H1 (cell line): ENCODE measurements around the gene MAP2K5. TPM values are rescaled to one million over a fixed set of nuclear protein-coding genes. Genes with fewer than 3 reads are reported as not detected.

Source experiments
- ASH2L ChIP-seq: fragments of 200-600, 300-600 bp; sonication (generic); IDR thresholded peaks from one replicate; pipeline ENCODE4 v1.7.1; 2017; ENCODE audit warnings: low read length
- CHD2 ChIP-seq: IDR thresholded peaks from 2 replicates; pipeline ENCODE4 v1.6.1; 2012; ENCODE audit warnings: low read length, improper control_type of control experiment
- CHD7 ChIP-seq: fragments of 300-600 bp; sonication (generic); IDR thresholded peaks from 2 replicates; pipeline ENCODE4 v1.7.1; 2012; ENCODE audit warnings: low read length, moderate library complexity, mild to moderate bottlenecking, inconsistent platforms; ENCODE audit not compliant: insufficient replicate concordance
- CREB1 ChIP-seq: IDR thresholded peaks from 2 replicates; pipeline ENCODE4 v1.6.1; 2012; ENCODE audit warnings: inconsistent platforms
- GABPA ChIP-seq: IDR thresholded peaks from 2 replicates; pipeline ENCODE4 v1.6.1; 2011; ENCODE audit warnings: mild to moderate bottlenecking, low read length, moderate library complexity, borderline replicate concordance; ENCODE audit not compliant: insufficient read depth
- JUN ChIP-seq: IDR thresholded peaks from 2 replicates; pipeline ENCODE4 v1.6.1; 2011; ENCODE audit warnings: low read depth, mild to moderate bottlenecking, improper control_type of control experiment, low read length
- KDM5A ChIP-seq: fragments of 200-600 bp; IDR thresholded peaks from 2 replicates; pipeline ENCODE4 v1.7.1; 2012; ENCODE audit warnings: mild to moderate bottlenecking, low read length, inconsistent platforms, mixed read lengths
- SIX5 ChIP-seq: IDR thresholded peaks from 2 replicates; pipeline ENCODE4 v1.6.1; 2011; ENCODE audit warnings: mild to moderate bottlenecking, low read depth, low read length
- SUZ12 ChIP-seq: fragments of 200-600 bp; sonication (generic); IDR thresholded peaks from 2 replicates; pipeline ENCODE4 v1.6.1; 2012; ENCODE audit warnings: mild to moderate bottlenecking, inconsistent platforms, low read length, moderate library complexity, mixed read lengths
- TAF1 ChIP-seq: IDR thresholded peaks from 2 replicates; pipeline ENCODE4 v1.6.1; 2011; ENCODE audit warnings: mild to moderate bottlenecking, low read depth, low read length
- TAF7 ChIP-seq: optimal IDR thresholded peaks from 2 replicates; pipeline ENCODE3; 2011; ENCODE audit warnings: low read depth, mild to moderate bottlenecking, inconsistent platforms, low read length, moderate library complexity, borderline replicate concordance
- polyA plus RNA-seq, 7 experiments: library from polyadenylated mRNA; depleted of rRNA in 3 of 7; stranded (reverse) in 5 of 7; unstranded in 2 of 7; fragments of >200 nt in 5 of 7; fragments of 200-250 nt in 2 of 7; gene quantifications; 1 replicate in 5 of 7; 2 replicates in 1 of 7; 4 replicates in 1 of 7; pipeline versions ENCODE4 v1.2.1 to v1.2.3, GENCODE V29; 2011 to 2013; ENCODE audit warnings: missing spikeins in 2 of 7, mixed read lengths in 2 of 7
- total RNA-seq: library from RNA; stranded (reverse); fragmentation: NEBNext Ultra II Directional; extraction: Animal tissue kit (Norgen Biotek cat#: 25700); gene quantifications from 2 replicates; pipeline ENCODE4 v1.2.1, GENCODE V29; 2021

MAP2K5 gene
- total and polyA plus RNA-seq, 2 of the 8 experiments (the other 6 are each of a cell fraction or from before 2014, with no cell fraction given): 4.4 to 15.8 TPM

DNA sequence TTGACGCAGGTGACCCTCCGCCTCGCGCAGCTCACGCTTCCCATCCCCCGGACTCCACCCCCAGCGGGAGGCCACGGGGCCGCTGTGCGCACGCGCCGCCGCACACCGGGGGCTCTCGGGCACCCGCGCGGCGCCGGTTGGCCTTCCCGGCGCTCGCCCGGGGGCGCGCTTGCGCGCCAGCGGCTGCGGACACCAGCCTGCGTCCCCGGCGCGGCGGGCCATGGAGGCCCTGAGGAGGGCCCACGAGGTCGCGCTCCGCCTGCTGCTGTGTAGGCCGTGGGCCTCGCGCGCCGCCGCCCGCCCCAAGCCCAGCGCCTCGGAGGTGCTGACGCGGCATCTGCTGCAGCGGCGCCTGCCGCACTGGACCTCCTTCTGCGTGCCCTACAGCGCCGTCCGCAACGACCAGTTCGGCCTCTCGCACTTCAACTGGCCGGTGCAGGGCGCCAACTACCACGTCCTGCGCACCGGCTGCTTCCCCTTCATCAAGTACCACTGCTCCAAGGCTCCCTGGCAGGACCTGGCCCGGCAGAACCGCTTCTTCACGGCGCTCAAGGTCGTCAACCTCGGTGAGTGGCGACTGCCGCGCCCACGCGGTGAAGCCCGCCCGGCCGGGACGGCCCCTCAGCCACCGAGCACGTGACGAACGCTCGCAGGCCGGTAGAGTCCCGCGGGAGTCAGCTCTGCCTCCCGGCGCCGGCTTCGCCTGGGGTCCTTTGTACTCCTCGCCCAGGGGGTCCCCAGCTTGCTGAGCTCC is 21.3 kb upstream of the MAP2K5 start, which contains the start of gene C15orf61 (continued):
- TF ChIP-seq CHD7 (no peak), JUN (no peak), ASH2L (peak; percentile 42), KDM5A (no peak), TAF1 (peak; percentile 45; the same call in 1 of the 2 replicates), TAF7 (peak; percentile 22), SUZ12 (peak; percentile 41; the same call in 1 of the 2 replicates), CHD2 (peak; percentile 82), SIX5 (no peak), CREB1 (no peak; the same call in 1 of the 2 replicates), GABPA (no peak)
